GM13977 (cell line): ENCODE measurements around the gene LHFPL2.

ENCODE experiments used
- DNase-seq: peaks from one replicate; pipeline ENCODE4 v3.0.0; 2012; ENCODE audit warnings: low spot score
- in situ Hi-C: fragments of 300-500 bp; cut with MboI; formaldehyde crosslinking; loops from one replicate; pipeline ENCODE4 v1.12.0; 2022; ENCODE audit warnings: low sequenced_read_pairs, low pct_unique_long_range_greater_than_20kb, mixed read lengths, inconsistent platforms; ENCODE audit not compliant: unreplicated experiment
- TF ChIP-seq, protein P1 (sequence below): IDR thresholded peaks from 2 replicates; pipeline ENCODE4 v1.5.1; 2012; ENCODE audit warnings: mild to moderate bottlenecking, control low read depth; ENCODE audit not compliant: insufficient read depth; ENCODE audit errors: extremely low read depth, missing control alignments

The LHFPL2 gene

GRCh38 chr5:78547731-78548615 is 100.6 kb downstream of the LHFPL2 start:
- in situ Hi-C loops = no loop called here
- no peak for DNase-seq
- TF ChIP-seq, protein P1, sequence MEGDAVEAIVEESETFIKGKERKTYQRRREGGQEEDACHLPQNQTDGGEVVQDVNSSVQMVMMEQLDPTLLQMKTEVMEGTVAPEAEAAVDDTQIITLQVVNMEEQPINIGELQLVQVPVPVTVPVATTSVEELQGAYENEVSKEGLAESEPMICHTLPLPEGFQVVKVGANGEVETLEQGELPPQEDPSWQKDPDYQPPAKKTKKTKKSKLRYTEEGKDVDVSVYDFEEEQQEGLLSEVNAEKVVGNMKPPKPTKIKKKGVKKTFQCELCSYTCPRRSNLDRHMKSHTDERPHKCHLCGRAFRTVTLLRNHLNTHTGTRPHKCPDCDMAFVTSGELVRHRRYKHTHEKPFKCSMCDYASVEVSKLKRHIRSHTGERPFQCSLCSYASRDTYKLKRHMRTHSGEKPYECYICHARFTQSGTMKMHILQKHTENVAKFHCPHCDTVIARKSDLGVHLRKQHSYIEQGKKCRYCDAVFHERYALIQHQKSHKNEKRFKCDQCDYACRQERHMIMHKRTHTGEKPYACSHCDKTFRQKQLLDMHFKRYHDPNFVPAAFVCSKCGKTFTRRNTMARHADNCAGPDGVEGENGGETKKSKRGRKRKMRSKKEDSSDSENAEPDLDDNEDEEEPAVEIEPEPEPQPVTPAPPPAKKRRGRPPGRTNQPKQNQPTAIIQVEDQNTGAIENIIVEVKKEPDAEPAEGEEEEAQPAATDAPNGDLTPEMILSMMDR = no peak

GRCh38 chr5:78547183-78547582 is 101.4 kb downstream of the LHFPL2 start:
- in situ Hi-C loops = no loop called here
- TF ChIP-seq, protein P1 = no peak
- no peak for DNase-seq

DNA sequence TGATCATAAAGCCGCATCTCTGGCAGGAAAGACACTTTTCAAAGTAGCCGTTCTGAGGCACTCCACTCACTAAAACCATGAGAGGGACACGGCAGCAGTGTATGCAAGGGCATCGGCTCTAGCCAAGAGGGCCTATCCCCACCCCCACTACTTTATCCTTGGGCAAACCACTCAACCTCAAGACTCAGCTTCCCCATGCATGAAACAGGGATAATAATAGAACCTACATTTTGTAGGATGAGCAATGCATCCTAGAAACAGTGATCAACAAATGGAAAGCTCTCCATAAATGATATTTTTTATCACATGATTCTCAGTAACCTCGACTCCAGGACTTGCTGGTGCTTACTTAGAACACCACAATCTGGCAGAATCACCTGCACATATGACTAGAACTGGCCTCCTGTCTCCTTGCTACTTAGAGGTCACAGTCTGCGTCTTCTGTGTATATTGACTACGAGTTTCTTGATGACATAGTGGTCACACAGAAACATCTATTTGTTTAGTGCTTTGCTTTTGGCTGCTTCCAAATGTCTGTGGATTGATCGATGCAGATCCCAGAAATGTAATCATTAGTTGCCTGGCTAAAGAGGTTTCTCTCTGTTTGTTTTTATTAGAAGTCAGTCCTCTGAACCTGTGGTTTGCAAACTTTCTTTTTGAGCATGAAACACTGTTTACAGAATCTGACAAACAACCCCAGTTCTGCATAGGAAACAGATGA is 102.1 kb downstream of the LHFPL2 start:
- TF ChIP-seq, protein P1 = no peak
- in situ Hi-C loops = no loop called here
- no peak for DNase-seq

DNA sequence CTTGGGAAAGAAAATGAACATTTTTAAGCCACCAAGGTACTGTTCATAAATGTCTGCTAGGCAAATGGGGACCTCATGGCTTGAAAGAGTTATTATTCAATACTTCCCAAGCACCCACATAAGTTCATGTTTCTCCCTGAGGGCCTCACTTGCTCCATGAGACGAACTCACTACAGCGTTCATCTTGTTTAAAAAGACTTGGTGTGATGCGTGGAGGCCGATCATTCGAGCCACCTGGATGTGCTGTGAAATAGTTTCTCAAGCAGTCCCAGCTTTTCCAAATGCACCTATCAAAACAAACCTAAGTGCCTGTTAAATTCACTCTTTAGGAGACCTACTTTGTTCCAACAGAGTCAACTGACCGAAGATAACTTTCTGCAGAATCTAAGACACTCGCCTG is 103.2 kb downstream of the LHFPL2 start:
- in situ Hi-C loops = no loop called here
- TF ChIP-seq, protein P1 = no peak
- DNase-seq = no peak

DNA sequence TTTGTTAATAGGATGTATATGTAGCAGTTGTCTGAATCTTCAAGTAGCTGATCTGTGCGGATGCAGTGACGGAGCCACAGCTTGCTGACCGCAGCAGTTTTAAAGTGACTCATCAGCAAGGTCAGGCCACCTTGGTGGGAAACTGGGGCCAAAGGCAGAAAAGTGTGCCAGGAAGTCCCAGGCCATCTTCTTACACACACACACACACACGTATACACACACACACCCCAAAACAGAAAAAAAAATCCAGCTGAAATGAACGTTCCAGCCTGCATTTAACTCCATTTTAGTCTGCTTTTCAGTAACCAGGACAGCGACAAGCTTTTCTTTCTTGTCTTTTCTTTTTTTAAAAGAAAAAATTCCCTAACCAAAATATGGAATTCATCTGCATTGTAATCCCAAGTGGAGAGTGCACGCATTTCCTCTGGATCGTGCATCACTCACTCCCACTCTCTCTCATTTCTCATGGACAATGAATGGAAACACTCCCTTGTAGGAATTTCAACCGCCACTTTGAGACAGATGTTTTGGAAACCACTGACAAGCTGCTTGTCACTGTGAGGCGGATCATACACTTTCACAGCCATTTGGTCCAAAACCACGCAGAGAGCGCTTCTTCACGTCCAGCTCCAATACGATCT is 103.9 kb downstream of the LHFPL2 start:
- DNase-seq = no peak
- TF ChIP-seq, protein P1 = no peak
- in situ Hi-C loops = no loop called here

- no peak for DNase-seq
- in situ Hi-C loops = no loop called here
- TF ChIP-seq, protein P1 = no peak
Observed at GRCh38 chr5:78543916-78544315, 104.7 kb downstream of the LHFPL2 start.
